Hypothalamus (tissue), 51 donors: ENCODE results near the gene SLC39A5.

Experiments used
- DNase-seq, 51 donors: peaks; one replicate each; lab custom pipeline; 2025; lab: John Stamatoyannopoulos, UW

Gene SLC39A5

GRCh38 chr12:56208006-56208405, 21.8 kb upstream of the SLC39A5 start:
- no peak for DNase-seq

GRCh38 chr12:56212361-56212760, 17.5 kb upstream of the SLC39A5 start:
- no peak for DNase-seq

GRCh38 chr12:56213878-56214277, 16.0 kb upstream of the SLC39A5 start:
- no peak for DNase-seq

DNA sequence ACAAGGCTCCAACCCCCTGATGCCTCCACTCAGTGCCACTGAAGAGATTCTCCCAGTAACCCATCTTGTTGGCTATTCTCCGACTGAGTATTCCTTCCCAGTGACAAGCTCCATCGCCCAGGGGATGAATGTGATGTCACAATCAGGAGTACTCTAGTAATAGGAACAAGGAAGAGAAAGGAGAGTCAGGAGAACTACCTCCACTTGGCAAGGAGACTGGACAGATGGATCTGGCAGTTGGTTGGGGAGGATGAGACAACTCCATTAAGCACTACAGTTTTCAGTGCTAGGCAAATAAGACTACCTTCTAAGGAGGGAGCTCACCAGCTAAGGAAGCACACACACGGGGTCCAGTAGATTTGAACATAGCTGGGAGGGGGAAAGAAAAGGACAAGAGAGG, 13.4 kb upstream of the SLC39A5 start:
- DNase-seq, result no peak

GRCh38 chr12:56219840-56220239, 10.0 kb upstream of the SLC39A5 start:
- no peak for DNase-seq

GRCh38 chr12:56220611-56221231, 9.1 kb upstream of the SLC39A5 start:
- DNase-seq, result peak in 1 of 51 donors; percentile 36

GRCh38 chr12:56221232-56221756, 8.6 kb upstream of the SLC39A5 start:
- peak in 39 of 51 donors; percentile 7 to 74 (median 42) for DNase-seq

DNA sequence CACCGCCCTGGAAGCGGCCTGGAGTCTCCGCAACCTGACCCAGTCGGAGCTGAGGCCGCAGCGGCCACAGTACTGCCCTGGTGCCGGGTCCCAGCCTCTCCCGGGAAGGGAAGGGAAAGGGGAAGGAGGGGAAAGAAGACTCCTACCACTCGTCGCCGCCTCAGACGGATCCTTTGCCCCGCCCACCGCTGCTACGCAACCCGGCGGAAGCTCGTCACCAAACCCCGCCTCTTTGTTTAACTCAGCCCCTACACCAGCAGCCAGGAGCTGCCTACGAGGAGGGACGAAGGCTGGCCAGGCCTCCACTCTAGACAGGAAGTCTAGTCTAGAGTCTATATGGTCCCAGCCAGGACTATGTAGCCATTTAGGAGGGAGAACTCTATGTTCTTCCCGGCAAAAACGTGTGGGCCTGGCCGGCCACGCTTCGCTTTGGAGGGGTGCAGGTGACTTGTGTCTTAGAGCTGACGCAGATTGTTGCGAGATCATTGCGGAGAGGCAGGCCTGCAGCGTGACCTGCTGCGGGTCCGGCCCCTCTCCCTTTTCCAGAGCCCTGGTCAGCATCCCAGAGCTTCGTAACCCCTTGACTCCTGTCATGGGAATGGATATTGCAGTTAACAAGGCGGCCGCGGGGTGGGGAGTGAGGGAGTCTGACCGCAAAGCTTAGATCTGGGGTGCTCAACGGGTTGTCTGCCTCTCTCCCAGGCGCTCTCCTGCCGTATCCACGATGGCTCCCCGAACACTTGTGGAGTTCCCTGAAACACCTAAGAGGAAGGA, 7.9 kb upstream of the SLC39A5 start, which contains the start of gene RNF41:
RNF41 (minus strand) TSS at position 166 of the 774 bp plus-strand sequence. CDS start 7,875 bp downstream, outside the sequence.
- peak; percentile 68 to 98 (median 94) for DNase-seq

- DNase-seq, result no peak
These were observed 7.3 kb upstream of the SLC39A5 start for GRCh38 chr12:56222531-56222895.

- DNase-seq, result no peak
These were observed 6.2 kb upstream of the SLC39A5 start for GRCh38 chr12:56223571-56224101.

DNA sequence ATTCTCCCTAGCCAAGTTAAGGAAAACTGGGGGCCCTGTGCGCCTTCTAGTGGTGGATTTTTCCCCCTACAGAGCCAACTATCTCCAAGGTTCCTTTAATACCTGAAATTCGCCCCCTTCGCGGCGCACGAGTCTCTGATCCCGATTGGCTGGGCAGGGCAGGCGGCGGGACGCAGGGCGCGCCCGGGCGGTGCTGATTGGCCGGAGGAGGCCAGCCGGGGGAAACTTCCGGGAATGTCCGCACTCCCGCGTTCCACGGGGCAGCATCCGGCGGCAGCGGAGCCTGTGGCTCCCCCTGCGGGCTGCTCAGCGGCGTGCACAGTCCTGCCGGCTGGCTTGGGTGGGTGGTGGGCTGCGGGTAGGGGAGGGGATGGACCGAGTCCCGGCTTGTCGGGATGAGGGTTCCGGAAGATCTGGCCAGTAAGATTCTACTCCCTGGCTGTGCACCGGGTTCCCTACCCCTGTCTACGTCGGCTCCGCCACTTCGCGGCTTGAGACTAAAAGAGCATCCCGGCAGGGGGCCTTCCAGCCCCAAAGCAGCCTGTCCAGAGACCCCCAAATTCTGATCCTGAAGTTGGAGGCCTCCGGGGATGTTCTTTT, 5.6 kb upstream of the SLC39A5 start, which contains the start of gene NABP2:
NABP2 (plus strand) TSS at position 241 of the 600 bp plus-strand sequence. CDS start 515 bp downstream, outside the sequence.
- DNase-seq, result peak; percentile 81 to 98 (median 96)

DNA sequence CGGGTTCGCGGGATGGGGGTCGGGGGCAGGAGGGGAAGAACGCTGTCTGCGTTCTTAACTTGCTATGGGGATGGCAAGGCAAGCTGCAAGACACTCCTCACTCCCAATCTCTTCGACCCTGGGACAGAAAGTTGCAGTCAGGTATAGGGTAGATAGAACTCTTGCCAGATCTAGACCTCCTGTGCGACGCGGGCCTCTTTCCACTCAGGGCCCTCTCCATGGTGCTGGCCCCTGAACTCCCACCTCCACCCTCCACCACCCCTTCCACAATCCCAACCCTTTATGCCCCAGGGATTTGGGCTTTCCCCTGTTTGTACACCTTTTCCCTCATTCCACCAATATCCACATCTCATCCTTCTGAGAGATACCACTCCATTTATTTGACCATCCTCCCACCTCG, 4.9 kb upstream of the SLC39A5 start:
- DNase-seq, result no peak

GRCh38 chr12:56229082-56229481, 769 bp upstream of the SLC39A5 start:
- no peak for DNase-seq

- no peak for DNase-seq
These were observed 757 bp downstream of the SLC39A5 start for GRCh38 chr12:56230432-56231183.

- no peak for DNase-seq
These were observed 1.3 kb downstream of the SLC39A5 start for GRCh38 chr12:56231184-56231582.

- no peak for DNase-seq
These were observed 5.0 kb downstream of the SLC39A5 start for GRCh38 chr12:56234746-56235436.

- DNase-seq, result no peak
These were observed 6.2 kb downstream of the SLC39A5 start for GRCh38 chr12:56236091-56236490.

DNA sequence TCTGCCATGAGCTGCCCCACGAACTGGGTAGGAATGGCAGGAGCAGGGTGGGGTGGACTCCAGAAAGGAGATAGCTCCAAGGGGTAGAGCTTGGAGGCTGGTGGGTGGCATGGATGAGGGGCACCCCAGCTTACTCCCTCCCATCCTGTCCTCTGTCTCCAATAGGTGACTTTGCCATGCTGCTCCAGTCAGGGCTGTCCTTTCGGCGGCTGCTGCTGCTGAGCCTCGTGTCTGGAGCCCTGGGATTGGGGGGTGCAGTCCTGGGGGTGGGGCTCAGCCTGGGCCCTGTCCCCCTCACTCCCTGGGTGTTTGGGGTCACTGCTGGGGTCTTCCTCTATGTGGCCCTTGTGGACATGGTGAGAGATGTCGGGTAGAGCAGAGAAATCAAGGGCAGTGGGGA, 7.1 kb downstream of the SLC39A5 start:
- no peak for DNase-seq

DNA sequence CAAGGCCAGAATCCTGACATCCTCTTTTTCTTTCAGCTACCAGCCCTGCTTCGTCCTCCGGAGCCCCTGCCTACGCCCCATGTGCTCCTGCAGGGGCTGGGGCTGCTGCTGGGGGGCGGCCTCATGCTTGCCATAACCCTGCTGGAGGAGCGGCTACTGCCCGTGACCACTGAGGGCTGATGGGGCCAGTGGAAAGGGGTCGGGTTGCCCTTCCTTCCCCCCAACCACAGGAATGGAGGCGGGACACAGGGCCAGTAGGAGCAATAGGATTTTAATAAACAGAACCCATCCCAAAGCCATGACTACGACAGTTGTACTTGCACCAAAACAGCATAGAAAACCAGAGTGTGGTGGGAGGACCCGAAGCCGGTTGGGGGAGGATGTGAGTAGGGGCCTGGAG, 7.7 kb downstream of the SLC39A5 start:
- DNase-seq, result no peak
